ENCODE results near the gene APOBEC3H.

GRCh38 chr22:39152511-39153219, 55.6 kb downstream of the APOBEC3H start, which contains the start of gene CBX7:
- TF ChIP-seq CTCF (IDR thresholded peaks at IDR 0.05) (no peak), POLR2A (IDR thresholded peaks at IDR 0.05) (peak; percentile 72 to 95)

Measured in thyroid gland (tissue), 4 donors.